HT1080 (cell line): Measurements from ENCODE around the gene TNXB. TPM values are rescaled to one million over a fixed set of nuclear protein-coding genes. Genes with fewer than 3 reads are reported as not detected.
"Not testable (repeated sequence)": the region's sequence is repeated elsewhere in the genome, so short reads cannot be mapped to it uniquely, and the experiment has no call there.

Experiments
- DNase-seq: peaks from one replicate; pipeline ENCODE4 v3.0.0-alpha.2; 2015; ENCODE audit warnings: low read depth
- total RNA-seq: library from RNA; depleted of rRNA; stranded (reverse); fragments of >200 nt; shearing (Covaris generic); gene quantifications from 2 replicates; pipeline ENCODE4 v1.2.3, GENCODE V29; 2014

TNXB gene
- total RNA-seq, 1 experiment from 2014 or later = 0.37 TPM

DNA sequence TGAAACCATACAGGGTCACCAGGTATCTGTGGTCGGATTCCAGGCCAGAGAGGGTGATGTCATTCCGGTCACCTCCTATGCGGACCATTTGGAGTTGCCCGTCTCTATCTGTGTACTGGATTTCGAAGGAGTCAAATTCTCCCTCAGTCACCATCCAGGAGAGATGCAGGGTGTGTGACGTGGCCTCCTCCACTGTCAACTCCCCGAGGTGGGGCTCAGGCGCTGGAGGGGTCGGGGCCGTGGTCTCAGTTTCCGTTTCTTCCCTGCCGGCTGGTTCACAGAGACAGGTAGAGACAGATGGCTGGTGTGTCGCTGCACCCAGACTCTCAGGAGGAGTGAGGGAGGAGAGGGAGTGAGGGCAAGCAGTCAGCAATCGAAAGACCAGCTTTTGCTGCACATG is 40.3 kb downstream of the TNXB start:
- no peak for DNase-seq

DNA sequence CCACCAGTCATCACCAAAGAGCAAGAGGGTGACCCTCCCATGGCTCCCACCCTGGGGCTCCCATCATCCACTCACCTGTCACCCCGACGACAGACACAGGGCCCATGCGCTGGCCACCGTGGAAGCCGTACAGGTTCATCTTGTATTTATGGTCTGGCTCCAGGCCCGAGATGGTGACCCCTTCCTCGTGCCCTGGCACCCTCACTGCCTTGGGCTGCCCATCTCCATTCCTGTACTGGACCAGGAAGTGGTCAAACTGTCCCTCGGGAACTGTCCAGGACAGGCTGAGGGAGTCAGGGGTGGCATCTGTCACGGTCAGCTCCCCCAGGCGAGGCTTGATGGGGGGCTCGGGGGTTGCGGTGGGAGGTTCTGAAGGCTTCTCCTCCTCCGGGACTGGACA is 40.8 kb downstream of the TNXB start:
- not testable (repeated sequence) for DNase-seq

DNA sequence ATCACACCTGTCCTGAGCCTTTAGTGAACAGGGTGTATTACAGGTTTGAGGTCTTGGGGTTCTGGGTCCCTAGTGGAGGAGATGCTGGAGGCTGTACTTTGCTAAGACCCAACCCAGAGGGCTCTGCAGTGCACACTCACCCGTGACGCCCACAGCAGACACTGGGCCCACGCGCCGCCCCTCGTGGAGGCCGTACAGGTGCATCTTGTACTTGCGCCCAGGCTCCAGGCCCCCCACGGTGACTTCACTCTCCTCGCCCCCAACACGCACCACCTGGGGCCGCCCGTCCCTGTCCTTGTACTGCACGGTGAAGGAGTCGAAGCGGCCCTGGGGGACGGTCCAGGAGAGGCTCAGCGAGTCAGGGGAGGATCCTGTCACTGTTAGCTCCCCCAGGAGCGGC is 41.6 kb downstream of the TNXB start:
- not testable (repeated sequence) for DNase-seq

DNA sequence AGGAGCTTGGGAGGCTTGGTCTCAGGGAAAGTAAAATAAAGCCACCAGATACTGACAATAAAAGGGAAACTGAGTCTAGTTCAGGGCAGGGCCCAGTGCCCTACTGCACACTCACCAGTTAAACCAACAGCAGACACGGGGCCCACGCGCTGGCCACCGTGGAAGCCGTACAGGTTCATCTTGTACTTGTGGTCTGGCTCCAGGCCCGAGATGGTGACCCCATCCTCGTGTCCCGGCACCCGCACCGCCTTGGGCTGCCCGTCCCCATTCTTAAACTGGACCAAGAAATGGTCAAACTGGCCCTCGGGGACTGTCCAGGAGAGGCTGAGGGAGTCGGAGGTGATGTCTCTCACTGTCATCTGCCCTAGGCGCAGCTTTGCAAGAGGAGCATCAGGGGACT is 44.4 kb downstream of the TNXB start:
- no peak for DNase-seq

DNA sequence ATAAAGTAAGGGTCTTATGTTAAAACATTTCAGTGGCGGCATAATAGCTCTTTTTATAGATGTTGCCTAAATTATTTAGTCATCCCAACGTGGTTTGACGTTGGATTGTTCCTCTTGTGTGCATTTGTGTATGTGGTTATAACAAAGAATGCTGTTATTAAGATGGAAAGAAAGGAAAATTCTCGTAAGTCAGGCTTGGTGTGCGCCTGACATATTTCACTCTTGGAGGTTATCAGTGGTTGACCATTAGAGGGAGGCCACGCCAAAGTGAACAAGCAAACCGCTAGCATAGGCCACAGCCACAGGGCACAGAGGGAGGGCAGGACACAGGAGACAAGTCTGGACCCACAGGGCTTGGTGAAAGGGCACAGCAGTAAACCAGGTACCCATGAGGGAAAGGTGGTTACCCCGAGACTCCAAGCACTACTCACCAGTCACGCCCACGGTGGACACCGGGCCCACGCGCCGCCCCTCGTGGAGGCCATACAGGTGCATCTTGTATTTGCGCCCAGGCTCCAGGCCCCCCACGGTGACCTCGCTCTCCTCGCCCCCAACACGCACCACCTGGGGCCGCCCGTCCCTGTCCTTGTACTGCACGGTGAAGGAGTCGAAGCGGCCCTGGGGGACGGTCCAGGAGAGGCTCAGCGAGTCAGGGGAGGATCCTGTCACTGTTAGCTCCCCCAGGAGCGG is 48.0 kb downstream of the TNXB start:
- DNase-seq = no peak

DNA sequence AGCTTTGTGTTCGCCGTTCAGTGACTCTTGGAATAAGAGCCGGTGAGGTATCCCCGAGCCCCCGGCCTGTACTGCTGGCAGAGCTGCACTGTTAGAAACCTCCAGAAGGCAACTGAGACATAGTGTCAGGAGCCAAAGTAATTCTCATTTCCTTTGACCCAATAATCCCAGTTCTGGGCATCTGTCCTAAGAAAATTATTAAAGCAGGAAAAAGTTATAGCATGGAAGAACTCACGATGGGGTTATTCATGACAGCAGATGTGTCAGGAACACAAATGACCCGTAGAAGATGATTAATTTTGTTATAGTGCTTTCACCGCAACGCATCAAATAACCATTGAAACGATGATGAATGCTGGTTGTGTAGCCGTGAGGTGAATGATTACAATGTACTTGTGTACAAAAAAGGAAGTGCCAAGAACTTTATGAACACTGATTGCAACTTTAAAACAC is 50.6 kb downstream of the TNXB start:
- no peak for DNase-seq

DNA sequence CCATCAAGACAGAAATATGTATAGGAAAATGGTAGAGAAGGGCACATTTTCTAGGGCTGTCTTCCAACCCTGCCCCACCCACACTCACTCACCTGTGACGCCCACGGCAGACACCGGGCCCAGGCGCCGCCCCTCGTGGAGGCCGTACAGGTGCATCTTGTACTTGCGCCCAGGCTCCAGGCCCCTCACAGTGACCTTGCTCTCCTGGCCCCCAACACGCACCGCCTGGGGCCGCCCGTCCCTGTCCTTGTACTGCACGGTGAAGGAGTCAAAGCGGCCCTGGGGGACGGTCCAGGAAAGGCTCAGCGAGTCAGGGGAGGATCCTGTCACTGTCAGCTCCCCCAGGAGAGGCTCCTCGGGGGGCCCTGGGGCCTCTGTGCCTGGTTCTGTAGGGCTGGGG is 51.2 kb downstream of the TNXB start:
- no peak for DNase-seq

DNA sequence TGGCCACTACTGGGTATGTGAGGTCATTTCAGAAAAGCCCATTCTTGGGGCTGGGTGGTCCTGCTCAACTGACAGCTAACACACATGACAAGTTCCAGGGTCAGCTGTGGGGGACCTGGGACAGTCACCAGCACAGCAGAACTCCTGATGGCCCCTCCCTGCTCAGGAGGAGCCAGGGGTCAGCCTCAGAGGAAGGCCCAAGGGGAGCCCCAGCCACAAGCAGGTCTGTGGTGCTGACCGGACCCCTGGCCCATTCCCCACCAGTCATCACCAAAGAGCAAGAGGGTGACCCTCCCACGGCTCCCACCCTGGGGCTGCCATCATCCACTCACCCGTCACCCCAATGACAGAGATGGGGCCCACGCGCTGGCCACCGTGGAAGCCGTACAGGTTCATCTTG is 52.9 kb downstream of the TNXB start:
- no peak for DNase-seq

DNA sequence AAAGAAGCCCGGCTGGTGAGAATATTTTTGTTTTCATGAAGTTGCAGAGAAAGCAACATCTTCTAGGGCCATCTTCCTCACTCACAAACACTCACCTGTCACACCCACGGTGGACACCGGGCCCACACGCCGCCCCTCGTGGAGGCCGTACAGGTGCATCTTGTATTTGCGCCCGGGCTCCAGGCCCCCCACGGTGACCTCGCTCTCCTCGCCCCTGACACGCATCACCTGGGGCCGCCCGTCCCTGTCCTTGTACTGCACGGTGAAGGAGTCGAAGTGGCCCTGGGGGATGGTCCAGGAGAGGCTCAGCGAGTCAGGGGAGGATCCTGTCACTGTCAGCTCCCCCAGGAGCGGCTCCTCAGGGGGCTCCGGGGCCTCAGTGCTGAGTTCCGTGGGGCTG is 53.4 kb downstream of the TNXB start:
- not testable (repeated sequence) for DNase-seq

DNA sequence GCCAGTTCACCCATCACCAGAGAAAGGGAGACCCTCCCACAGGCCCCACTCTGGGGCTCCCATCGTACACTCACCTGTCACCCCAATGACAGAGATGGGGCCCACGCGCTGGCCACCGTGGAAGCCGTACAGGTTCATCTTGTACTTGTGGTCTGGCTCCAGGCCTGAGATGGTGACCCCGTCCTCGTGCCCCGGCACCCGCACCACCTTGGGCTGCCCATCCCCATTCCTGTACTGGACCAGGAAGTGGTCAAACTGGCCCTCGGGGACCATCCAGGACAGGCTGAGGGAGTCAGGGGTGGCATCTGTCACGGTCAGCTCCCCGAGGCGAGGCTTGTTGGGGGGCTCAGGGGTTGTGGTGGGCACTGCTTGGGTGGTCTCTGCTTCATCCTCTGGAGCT is 55.8 kb downstream of the TNXB start:
- DNase-seq = not testable (repeated sequence)

DNA sequence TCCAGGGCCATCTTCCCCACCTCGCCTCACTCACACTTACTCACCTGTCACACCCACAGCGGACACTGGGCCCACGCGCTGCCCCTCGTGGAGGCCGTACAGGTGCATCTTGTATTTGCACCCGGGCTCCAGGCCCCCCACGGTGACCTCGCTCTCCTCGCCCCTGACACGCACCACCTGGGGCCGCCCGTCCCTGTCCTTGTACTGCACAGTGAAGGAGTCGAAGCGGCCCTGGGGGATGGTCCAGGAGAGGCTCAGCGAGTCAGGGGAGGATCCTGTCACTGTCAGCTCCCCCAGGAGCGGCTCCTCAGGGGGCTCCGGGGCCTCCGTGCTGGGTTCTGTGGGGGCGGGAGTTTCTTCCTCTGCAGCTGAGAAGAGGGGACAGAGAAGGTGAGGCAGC is 56.5 kb downstream of the TNXB start:
- not testable (repeated sequence) for DNase-seq

DNA sequence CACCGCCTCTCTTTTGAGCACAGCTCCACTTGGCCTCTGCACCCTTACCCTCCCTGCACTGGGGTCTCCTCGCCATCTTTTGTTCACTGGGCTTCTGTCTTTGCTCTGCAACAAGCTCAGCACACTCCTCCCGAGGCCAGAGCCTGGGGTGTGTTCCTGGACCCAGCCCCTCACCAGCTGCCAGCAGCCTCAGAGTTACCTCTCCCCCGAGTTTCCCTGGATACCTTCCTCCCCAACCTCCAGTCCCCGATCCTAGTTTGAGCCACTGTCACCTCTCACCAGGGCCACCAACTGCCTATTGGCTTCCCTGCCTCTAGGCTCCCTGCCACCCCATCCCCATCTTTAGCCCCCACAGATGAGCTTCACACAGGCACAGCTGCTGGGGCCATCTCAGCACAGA is 58.6 kb downstream of the TNXB start:
- no peak for DNase-seq

DNA sequence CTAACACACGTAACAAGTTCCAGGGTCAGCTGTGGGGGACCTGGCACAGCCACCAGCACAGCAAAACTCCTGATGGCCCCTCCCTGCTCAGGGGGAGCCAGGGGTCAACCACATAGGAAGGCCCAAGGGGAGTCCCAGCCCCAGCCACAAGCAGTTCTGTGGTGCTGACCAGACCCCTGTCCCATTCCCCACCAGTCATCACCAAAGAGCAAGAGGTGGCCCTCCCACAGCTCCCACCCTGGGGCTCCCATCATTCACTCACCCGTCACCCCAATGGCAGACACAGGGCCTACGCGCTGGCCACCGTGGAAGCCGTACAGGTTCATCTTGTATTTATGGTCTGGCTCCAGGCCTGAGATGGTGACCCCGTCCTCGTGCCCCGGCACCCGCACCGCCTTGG is 59.4 kb downstream of the TNXB start:
- not testable (repeated sequence) for DNase-seq

DNA sequence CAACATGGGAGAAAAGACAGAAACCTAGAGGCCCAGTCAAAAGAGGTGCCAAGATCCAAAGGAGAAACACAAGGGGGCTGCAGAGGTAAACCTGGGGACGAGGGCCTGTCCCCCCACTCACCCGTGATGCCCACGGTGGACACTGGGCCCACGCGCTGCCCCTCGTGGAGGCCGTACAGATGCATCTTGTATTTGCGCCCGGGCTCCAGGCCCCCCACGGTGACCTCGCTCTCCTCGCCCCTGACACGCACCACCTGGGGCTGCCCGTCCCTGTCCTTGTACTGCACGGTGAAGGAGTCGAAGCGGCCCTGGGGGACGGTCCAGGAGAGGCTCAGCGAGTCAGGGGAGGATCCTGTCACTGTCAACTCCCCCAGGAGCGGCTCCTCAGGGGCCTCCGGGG is 60.0 kb downstream of the TNXB start:
- not testable (repeated sequence) for DNase-seq

DNA sequence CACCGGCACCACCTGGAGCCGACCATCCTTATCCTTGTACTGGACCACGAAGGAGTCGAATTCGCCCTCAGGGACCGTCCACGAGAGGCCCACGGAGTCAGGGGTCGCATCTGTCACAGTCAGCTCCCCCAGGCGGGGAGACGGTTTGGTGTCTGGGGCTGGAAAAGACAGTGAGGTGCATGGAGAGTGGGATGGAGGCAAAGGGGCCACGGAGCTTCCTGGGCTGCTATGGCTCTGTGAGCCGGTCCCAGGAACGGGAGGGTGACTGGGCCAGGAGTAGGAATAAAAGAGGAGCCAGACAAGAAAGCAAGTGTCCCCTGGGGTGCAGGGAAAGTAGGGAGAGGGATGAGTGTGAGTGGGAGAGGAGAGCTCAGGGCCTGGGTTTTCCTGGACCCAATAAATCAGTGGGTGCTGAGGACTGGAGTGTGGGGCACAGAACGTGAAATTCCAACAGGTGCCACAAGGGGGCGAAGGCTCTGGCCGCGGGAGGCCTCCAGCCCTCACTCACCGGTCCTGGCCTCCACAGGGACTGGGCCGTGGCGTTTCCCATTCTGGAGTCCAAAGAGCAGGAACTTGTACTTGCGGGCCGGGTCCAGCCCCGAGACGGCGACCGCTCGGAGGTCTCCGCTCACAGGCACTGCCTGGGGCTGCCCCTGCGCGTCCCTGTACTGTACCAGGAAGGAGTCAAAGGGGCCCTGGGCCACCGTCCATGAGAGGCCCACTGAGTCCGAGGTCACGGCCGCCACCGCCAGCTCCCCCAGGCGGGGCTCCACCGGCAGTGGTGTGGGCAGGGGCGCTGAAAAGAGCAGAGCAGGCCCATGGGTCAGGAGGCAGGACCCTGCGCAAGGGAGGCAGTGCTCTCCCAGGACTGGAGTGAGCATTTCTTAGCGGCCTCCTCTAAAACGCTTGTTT is 61.0 kb downstream of the TNXB start:
- peak; percentile 57 for DNase-seq

DNA sequence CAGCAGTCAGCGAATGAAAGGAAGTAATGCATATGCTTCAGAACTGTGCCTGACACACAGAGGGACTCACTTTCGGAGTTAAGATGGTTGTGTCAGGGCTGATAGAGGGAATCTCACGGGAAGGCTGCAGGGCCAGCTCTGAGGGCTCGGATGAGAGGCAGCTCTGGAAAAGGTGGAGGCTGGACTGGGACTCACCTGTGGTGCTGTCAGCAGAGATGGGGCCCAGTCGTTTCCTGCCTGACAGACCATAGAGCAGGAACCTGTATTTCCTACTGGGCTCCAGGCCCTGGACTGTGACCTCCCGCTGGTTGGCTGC is 61.6 kb downstream of the TNXB start:
- DNase-seq = no peak

DNA sequence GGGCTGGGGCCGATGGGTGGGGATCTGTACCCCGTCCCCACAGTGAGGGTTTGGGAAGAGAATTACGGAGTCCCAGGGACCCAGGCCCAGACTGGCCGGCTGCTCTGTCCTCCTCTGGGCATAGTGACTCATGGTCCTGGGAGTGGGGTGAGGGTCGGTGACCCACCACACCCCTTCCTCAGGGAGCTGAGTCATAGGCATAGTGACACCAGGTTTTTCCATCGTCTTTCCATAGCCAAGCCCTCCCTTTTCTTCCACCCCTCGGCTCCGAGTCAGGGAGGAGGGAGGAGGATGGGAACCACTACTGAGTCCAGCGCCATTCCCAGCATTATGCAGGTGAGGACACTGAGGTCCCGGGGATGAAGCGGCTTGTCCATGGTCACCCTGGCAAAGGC is 62.1 kb downstream of the TNXB start:
- DNase-seq = peak; percentile 58

DNA sequence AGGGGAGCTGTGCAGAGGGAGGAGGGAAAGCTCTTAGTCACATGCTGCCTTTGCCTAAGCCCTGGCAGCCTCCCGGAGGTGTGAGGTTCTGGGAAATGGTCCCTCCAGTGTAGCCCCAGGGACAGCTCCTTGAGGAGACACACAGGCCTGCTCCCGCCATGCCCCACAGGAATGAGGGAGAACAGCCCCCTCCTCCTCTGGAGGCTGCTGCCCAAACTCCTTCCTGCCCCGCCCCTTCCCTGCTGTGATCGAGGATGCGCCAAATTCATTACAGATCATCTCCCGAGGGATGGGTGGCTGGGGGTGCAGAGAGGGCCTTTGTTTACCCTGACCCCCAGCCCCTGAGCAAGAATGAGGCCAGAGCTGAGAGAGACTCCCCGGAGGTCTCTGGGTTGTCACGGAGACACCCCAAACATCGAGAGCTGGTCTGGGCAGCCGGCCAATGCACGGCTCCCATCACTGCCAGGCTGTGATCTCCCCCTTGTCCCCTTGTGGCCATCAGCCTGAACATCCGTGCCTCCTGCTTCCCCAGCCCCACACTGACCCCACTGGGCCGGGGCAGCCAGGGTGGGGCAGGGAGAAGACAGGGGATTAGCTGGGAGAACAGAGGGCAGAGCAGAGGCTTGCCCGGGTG is 62.6 kb downstream of the TNXB start:
- DNase-seq = peak; percentile 28

DNA sequence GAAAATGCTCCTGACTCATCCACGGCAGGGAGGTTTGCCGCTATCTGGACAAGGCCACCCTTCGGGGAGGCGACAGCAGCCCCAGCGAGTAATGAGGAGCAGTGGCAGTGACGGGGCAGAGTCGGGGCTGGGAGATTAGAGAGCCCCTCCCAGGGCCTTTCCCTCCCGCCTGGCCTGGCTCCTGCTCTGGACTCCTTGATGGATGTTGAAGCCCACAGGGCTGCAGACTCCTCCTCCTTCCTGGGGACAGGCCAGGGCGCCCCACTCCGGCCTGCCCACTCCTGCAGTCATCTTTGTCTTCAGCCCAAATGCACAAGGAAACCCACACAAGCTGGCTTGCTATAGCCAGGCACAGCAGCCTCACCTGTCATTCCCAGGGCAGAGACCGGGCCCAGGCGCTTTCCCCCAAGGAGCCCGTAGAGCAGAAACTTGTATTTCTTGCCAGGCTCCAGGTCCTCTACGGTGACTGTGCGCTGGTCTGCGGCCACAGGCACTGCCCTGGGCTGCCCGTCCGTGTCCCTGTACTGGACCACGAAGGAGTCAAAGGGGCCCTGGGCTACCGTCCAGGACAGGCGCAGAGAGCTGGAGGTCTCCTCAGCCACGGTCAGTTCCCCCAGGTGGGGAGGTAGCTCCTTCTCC is 63.2 kb downstream of the TNXB start:
- DNase-seq = no peak

DNA sequence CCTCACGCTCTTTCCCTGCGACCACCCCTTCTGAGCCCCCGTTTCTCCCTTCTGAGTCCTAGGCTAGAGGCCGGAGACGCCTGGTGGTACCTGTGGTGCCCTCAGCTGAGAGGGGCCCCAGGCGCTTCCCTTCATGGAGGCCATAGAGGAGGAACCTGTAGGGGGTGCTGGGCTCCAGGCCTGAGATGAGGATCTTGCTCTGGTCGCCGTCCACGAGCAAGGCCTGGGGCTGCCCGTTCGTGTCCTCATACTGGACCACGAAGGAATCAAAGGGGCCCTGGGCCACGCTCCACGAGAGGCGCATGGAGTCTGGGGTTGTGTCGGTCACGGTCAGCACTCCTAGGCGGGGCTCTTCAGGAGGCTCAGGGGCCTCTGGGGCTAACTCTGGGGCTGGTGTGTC is 64.2 kb downstream of the TNXB start:
- not testable (repeated sequence) for DNase-seq

DNA sequence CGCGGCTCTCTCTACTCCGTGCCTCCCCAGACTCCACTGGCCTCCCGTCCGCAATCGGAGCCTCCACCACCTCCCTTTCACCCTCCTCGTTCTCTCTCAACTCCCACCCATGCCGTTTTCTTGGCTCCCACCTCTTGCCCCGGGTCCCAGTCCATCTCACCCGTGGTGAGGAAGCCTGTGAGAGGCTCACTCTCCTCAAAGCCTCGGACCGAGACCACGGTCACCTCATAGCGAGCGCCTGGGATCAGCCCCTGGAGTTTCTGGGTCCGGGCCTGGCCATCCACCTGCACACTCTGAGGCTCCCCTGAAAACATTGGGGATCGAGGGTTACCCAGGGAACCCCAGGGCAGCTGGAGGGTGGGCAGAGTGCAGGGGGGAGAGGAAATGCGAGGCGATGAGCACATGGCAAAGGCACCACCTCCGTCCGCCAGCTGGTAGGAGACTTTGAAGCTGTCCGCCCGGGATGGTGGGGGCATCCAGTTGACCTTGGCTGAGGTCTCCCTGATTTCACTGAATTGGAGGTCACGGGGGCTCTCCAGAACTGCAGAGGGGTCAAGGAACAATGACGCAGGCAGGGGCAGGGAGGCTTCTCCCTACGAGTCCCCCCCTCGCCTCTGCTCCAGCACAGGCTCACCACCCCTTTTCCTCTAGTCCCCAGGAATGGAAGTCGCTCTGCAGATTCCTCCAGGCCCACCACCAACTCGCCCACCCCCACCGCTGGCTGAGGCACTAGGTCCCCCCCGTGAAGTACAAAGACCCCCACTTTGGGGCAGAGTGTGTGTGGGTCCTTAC is 65.4 kb downstream of the TNXB start:
- not testable (repeated sequence) for DNase-seq
